Lung (tissue), 12 donors: ENCODE data around the gene CABP7. TPM values are rescaled to one million over a fixed set of nuclear protein-coding genes. Genes with fewer than 3 reads are reported as not detected.

Source experiments
- ATAC-seq: fragments of 200-7000 bp; cut with Tn5 transposase; one replicate; pipeline ENCODE4 v1.9.1; 2020; ENCODE audit warnings: moderate number of reproducible peaks; ENCODE audit not compliant: insufficient read depth, low FRiP score
- DNase-seq, 3 donors: peaks; one replicate each; pipeline ENCODE4 v3.0.0-alpha.2; 2013 to 2017
- H3K27ac ChIP-seq, 2 donors: one replicate each; pipeline ENCODE4 v1.5.1; 2013; ENCODE audit warnings: mild to moderate bottlenecking in 2 of 2, moderate library complexity in 2 of 2, control low read depth in 1 of 2, inconsistent platforms in 1 of 2, low read depth in 1 of 2, low read length in 1 of 2
- H3K27me3 ChIP-seq, 3 donors: one replicate each; pipeline ENCODE4 v1.5.1; 2013; ENCODE audit warnings: low read length in 2 of 3; ENCODE audit not compliant: control insufficient read depth in 3 of 3, insufficient read depth in 3 of 3
- H3K36me3 ChIP-seq, 4 donors: one replicate each; pipeline ENCODE4 v1.5.1; 2013; ENCODE audit warnings: low read length in 4 of 4, mild to moderate bottlenecking in 1 of 4, moderate library complexity in 1 of 4; ENCODE audit not compliant: control insufficient read depth in 4 of 4, insufficient read depth in 4 of 4
- H3K4me1 ChIP-seq, 5 donors: one replicate each; pipeline ENCODE4 v1.5.1; 2013; ENCODE audit warnings: low read length in 5 of 5, mild to moderate bottlenecking in 2 of 5, moderate library complexity in 1 of 5; ENCODE audit not compliant: control insufficient read depth in 5 of 5, insufficient read depth in 5 of 5
- H3K4me3 ChIP-seq: one replicate; pipeline ENCODE4 v1.5.1; 2013; ENCODE audit warnings: mild to moderate bottlenecking, control low read depth, moderate library complexity
- H3K9ac ChIP-seq, 2 donors: one replicate each; pipeline ENCODE4 v1.5.1; 2013; ENCODE audit warnings: low read length in 2 of 2, control low read depth in 1 of 2; ENCODE audit not compliant: insufficient read depth in 1 of 2
- H3K9me3 ChIP-seq, 4 donors: one replicate each; pipeline ENCODE4 v1.5.1; 2013; ENCODE audit warnings: low read length in 3 of 4, mild to moderate bottlenecking in 1 of 4, moderate library complexity in 1 of 4; ENCODE audit not compliant: control insufficient read depth in 4 of 4, insufficient read depth in 3 of 4
- CTCF ChIP-seq: IDR thresholded peaks from 2 replicates; pipeline ENCODE4 v1.5.1; 2012; ENCODE audit warnings: mild to moderate bottlenecking; ENCODE audit errors: control extremely low read depth, extremely low read depth
- WGBS, 2 donors: extraction: QIAGEN DNeasy Blood & Tissue Kit; methylation state at CpG; one replicate each; pipeline ENCODE4 v1.1.7; 2013; 5-methylcytosine and 5-hydroxymethylcytosine counted together
- polyA plus RNA-seq, 2 donors: library from polyadenylated mRNA; stranded (reverse); fragments of 200-250 nt; gene quantifications; one replicate each; pipeline ENCODE4 v1.2.1, GENCODE V29; 2013
- total RNA-seq, 2 donors: library from RNA; depleted of rRNA in 1 of 2; stranded (reverse); fragments of >200 nt in 1 of 2; gene quantifications; one replicate each; pipeline ENCODE4 v1.2.1, GENCODE V29; 2014 to 2021
- donor health status: control.
- donor health status: control.
- donor health status: Bipolar disorder and iron deficiency.
- donor health status: healthy.
- donor health status: DM: yes; HTN: yes; CAD: no.

CABP7 gene
- total and polyA plus RNA-seq, 4 donors: 0.05 to 0.12 (median 0.06) TPM; not detected in 1

- H3K4me1 ChIP-seq: peaks cover 0 to 55% (median 13%) of the 10 kb centered on the region in 5 donors
- no peak overlapping the region for H3K27ac ChIP-seq
- peaks cover 0 to 2% (median 0%) of the 10 kb centered on the region in 4 donors for H3K9me3 ChIP-seq
- WGBS, 2 donors: 65 to 79% methylated on average over 19 of the region's 19 CpGs
- no peak overlapping the region for H3K4me3 ChIP-seq
- no peaks in the 10 kb centered on the region for H3K27me3 ChIP-seq
- H3K9ac ChIP-seq: no peak overlapping the region
- peaks cover 0 to 11% (median 2%) of the 10 kb centered on the region in 4 donors for H3K36me3 ChIP-seq
- TF ChIP-seq CTCF: no peak
- no peak for ATAC-seq
- no peak for DNase-seq
These were observed 19.4 kb upstream of the CABP7 start for GRCh38 chr22:29700206-29700899.

GRCh38 chr22:29700900-29701154 lies 19.0 kb upstream of the CABP7 start:
- 45 to 49% methylated on average over 9 of the region's 9 CpGs for WGBS, 2 donors
- Histone ChIP-seq H3K36me3 (peaks cover 0 to 7% (median 0%) of the 10 kb centered on the region in 4 donors), H3K9ac (no peak overlapping the region), H3K27ac (no peak overlapping the region), H3K4me1 (peaks cover 0 to 59% (median 13%) of the 10 kb centered on the region in 5 donors), H3K27me3 (no peaks in the 10 kb centered on the region), H3K9me3 (peaks cover 0 to 2% (median 0%) of the 10 kb centered on the region in 4 donors), H3K4me3 (no peak overlapping the region)
- no peak for ATAC-seq
- no peak for TF ChIP-seq CTCF
- no peak for DNase-seq

GRCh38 chr22:29701155-29701999 lies 18.4 kb upstream of the CABP7 start:
- no peaks in the 10 kb centered on the region for H3K27me3 ChIP-seq
- WGBS, 2 donors: 30 to 33% methylated on average over 14 of the region's 14 CpGs
- H3K4me1 ChIP-seq: peaks cover 0 to 59% (median 13%) of the 10 kb centered on the region in 5 donors
- peaks cover 0 to 6% (median 0%) of the 10 kb centered on the region in 4 donors for H3K36me3 ChIP-seq
- no peak for TF ChIP-seq CTCF
- no peak overlapping the region for H3K9ac ChIP-seq
- no peak for DNase-seq
- H3K4me3 ChIP-seq: no peak overlapping the region
- ATAC-seq: no peak
- H3K9me3 ChIP-seq: peaks cover 0 to 2% (median 0%) of the 10 kb centered on the region in 4 donors
- no peak overlapping the region for H3K27ac ChIP-seq
